Fibroblast of skin of left quadriceps (primary cell): Measurements from ENCODE around the gene TEPSIN.
"Not testable (repeated sequence)": the region's sequence is repeated elsewhere in the genome, so short reads cannot be mapped to it uniquely, and the experiment has no call there.

Experiments used
- DNase-seq, 2 experiments: peaks; one replicate each; pipeline ENCODE4 v3.0.0-alpha.2; 2013; ENCODE audit warnings: low read depth in 2 of 2

TEPSIN gene

GRCh38 chr17:81236784-81237183, 2.1 kb downstream of the TEPSIN start:
- no peak for DNase-seq

GRCh38 chr17:81235822-81236740, 2.8 kb downstream of the TEPSIN start:
- no peak for DNase-seq

- no peak for DNase-seq
Observed at GRCh38 chr17:81234940-81235821, 3.7 kb downstream of the TEPSIN start.

GRCh38 chr17:81234506-81234855, 4.4 kb downstream of the TEPSIN start:
- no peak for DNase-seq

- DNase-seq, result no peak
Observed at GRCh38 chr17:81233811-81234505, 4.9 kb downstream of the TEPSIN start.

- DNase-seq, result no peak
Observed at GRCh38 chr17:81233316-81233715, 5.5 kb downstream of the TEPSIN start.

- no peak for DNase-seq
Observed at GRCh38 chr17:81232616-81233241, 6.1 kb downstream of the TEPSIN start.

- DNase-seq, result no peak
Observed at GRCh38 chr17:81231766-81232581, 6.9 kb downstream of the TEPSIN start.

- DNase-seq, result no peak
Observed at GRCh38 chr17:81231121-81231645, 7.7 kb downstream of the TEPSIN start.

GRCh38 chr17:81230043-81230820, 8.6 kb downstream of the TEPSIN start:
- DNase-seq, result no peak

GRCh38 chr17:81229666-81229920, 9.3 kb downstream of the TEPSIN start:
- DNase-seq, result no peak

- no peak for DNase-seq
Observed at GRCh38 chr17:81228834-81229665, 9.8 kb downstream of the TEPSIN start.

GRCh38 chr17:81228420-81228819, 10.4 kb downstream of the TEPSIN start:
- DNase-seq, result no peak

- not testable (repeated sequence) for DNase-seq
Observed at GRCh38 chr17:81227630-81228029, 11.2 kb downstream of the TEPSIN start.

GRCh38 chr17:81223762-81224130, 15.1 kb downstream of the TEPSIN start:
- DNase-seq, result no peak

- peak; percentile 96 for DNase-seq
Observed at GRCh38 chr17:81222906-81223761, 15.7 kb downstream of the TEPSIN start, which contains the start of gene CEP131. TSS of gene CEP131 (minus strand) at chr17:81222965. CDS start at chr17:81220056, 2,909 bp downstream.

- no peak for DNase-seq
Observed at GRCh38 chr17:81222620-81222905, 16.3 kb downstream of the TEPSIN start.
